ENCODE measurements around the gene COA5. TPM values are rescaled to one million over a fixed set of nuclear protein-coding genes. Genes with fewer than 3 reads are reported as not detected.

COA5 gene
- polyA plus RNA-seq, 1 of the 3 experiments (the other 2 are of a cell fraction): 40.3 TPM

DNA sequence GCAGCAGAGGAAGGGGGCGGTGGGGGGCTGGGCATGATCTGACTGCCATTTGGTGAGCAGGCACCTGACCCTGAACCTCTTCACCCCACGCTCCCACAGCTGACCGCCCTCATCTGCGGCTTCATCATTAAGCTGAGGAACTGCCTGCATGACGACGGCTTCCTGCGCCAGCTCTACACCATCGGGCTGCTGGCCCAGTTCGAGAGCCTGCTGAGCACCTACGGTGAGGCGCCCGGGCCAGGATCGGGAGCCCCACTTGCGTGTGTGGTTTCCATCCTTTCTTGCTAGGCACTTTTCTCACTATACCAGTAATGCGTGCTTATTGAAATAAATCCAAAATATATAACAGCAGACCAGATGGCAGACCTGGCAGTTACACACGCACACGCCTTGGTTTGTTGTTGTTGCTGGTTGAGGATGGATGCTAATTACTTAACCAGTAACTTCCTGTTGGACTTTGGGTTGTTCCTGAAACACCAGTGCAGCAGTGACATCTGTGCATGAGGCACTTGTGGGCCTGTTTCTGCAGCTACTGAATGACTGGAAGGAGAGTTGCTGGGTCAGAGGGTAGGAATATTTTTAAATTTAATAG, 43.7 kb downstream of the COA5 start:
- Histone ChIP-seq H3K79me2 (ENCODE audit: insufficient read depth) (no peaks in the 10 kb centered on the region), H3K27ac (ENCODE audit: low read depth in 2 of 2, low read length in 1 of 2) (no peak overlapping the region), H3K4me3 (ENCODE audit: low read depth in 2 of 2, low read length in 1 of 2) (no peak overlapping the region), H3K9me2 (no peaks in the 10 kb centered on the region), H2AFZ (ENCODE audit: low read depth) (no peak overlapping the region), H3K36me3 (replicated peaks in 1 of 2; ENCODE audit: control insufficient read depth in 1 of 2, insufficient read depth in 2 of 2, low read length in 1 of 2) (peaks cover 4 to 38% of the 10 kb centered on the region in 2 experiments), H4K20me1 (ENCODE audit: insufficient read depth) (no peaks in the 10 kb centered on the region), H3K4me2 (no peak overlapping the region), H3K9ac (no peak overlapping the region), H3K27me3 (ENCODE audit: insufficient read depth) (no peaks in the 10 kb centered on the region), H3F3A (replicated peaks; ENCODE audit: insufficient read depth) (peaks cover 7% of the 10 kb centered on the region), H3K9me3 (no peaks in the 10 kb centered on the region), H3K4me1 (ENCODE audit: control insufficient read depth in 1 of 2, insufficient read depth in 2 of 2, low read depth in 1 of 2, low read length in 1 of 2) (peaks cover 0 to 9% of the 10 kb centered on the region in 2 experiments; a peak in 1 of 4 replicates)
- WGBS (ENCODE audit: low lambda C conversion rate): 95% methylated on average over 15 of the region's 17 CpGs
- POLR2A ChIA-PET: no interaction called here
- CTCF ChIA-PET: no interaction called here
- DNase-seq: no peak
- TF ChIP-seq GATA2 (CRISPR knock-in tag; IDR thresholded peaks at IDR 0.05): no peak
- TF ChIP-seq SMC3 (IDR thresholded peaks at IDR 0.05; ENCODE audit: low read depth, low read length): no peak
- no peak for TF ChIP-seq JUND (IDR thresholded peaks at IDR 0.05)
- no peak for TF ChIP-seq FOXM1 (IDR thresholded peaks at IDR 0.05; ENCODE audit: low read depth)

DNA sequence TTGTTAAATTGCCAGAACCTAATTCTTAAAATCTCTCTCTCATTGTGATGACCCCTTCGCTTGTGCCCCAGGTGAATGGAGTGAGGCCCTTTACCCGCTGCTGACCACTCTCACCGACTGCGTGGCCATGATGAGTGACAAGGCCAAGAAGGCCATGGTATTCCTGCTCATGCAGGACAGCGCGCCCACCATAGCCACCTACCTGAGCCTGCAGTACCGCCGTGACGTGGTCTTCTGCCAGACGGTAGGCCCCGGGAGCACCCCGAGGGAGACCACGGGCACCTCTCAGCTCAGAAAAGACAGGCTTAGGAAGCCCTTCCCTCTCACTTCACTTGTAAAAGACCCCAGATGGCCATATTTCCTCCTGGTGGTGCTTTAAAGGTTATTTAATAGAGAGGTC, 44.9 kb downstream of the COA5 start:
- TF ChIP-seq MEF2A (IDR thresholded peaks at IDR 0.05; ENCODE audit: borderline replicate concordance, low read depth) (no peak), JUND (IDR thresholded peaks at IDR 0.05) (no peak), CHD2 (IDR thresholded peaks at IDR 0.05; ENCODE audit: low read length, partially characterized antibody) (no peak), GATA2 (CRISPR knock-in tag; IDR thresholded peaks at IDR 0.05) (no peak), SIN3A (IDR thresholded peaks at IDR 0.05; ENCODE audit: borderline replicate concordance, low read depth, low read length) (no peak), FOSL2 (IDR thresholded peaks at IDR 0.05; ENCODE audit: borderline replicate concordance, low read depth) (no peak), YY1 (IDR thresholded peaks at IDR 0.05; ENCODE audit: low read depth) (no peak), EZH2phosphoT487 (IDR thresholded peaks at IDR 0.05; ENCODE audit: borderline replicate concordance, low read depth) (no peak)
- TF ChIP-seq, protein P1, sequence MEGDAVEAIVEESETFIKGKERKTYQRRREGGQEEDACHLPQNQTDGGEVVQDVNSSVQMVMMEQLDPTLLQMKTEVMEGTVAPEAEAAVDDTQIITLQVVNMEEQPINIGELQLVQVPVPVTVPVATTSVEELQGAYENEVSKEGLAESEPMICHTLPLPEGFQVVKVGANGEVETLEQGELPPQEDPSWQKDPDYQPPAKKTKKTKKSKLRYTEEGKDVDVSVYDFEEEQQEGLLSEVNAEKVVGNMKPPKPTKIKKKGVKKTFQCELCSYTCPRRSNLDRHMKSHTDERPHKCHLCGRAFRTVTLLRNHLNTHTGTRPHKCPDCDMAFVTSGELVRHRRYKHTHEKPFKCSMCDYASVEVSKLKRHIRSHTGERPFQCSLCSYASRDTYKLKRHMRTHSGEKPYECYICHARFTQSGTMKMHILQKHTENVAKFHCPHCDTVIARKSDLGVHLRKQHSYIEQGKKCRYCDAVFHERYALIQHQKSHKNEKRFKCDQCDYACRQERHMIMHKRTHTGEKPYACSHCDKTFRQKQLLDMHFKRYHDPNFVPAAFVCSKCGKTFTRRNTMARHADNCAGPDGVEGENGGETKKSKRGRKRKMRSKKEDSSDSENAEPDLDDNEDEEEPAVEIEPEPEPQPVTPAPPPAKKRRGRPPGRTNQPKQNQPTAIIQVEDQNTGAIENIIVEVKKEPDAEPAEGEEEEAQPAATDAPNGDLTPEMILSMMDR (IDR thresholded peaks at IDR 0.05): no peak
- TF ChIP-seq, protein P2, sequence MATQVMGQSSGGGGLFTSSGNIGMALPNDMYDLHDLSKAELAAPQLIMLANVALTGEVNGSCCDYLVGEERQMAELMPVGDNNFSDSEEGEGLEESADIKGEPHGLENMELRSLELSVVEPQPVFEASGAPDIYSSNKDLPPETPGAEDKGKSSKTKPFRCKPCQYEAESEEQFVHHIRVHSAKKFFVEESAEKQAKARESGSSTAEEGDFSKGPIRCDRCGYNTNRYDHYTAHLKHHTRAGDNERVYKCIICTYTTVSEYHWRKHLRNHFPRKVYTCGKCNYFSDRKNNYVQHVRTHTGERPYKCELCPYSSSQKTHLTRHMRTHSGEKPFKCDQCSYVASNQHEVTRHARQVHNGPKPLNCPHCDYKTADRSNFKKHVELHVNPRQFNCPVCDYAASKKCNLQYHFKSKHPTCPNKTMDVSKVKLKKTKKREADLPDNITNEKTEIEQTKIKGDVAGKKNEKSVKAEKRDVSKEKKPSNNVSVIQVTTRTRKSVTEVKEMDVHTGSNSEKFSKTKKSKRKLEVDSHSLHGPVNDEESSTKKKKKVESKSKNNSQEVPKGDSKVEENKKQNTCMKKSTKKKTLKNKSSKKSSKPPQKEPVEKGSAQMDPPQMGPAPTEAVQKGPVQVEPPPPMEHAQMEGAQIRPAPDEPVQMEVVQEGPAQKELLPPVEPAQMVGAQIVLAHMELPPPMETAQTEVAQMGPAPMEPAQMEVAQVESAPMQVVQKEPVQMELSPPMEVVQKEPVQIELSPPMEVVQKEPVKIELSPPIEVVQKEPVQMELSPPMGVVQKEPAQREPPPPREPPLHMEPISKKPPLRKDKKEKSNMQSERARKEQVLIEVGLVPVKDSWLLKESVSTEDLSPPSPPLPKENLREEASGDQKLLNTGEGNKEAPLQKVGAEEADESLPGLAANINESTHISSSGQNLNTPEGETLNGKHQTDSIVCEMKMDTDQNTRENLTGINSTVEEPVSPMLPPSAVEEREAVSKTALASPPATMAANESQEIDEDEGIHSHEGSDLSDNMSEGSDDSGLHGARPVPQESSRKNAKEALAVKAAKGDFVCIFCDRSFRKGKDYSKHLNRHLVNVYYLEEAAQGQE (IDR thresholded peaks at IDR 0.05; ENCODE audit: low read depth, low read length): no peak
- TF ChIP-seq, protein P3, sequence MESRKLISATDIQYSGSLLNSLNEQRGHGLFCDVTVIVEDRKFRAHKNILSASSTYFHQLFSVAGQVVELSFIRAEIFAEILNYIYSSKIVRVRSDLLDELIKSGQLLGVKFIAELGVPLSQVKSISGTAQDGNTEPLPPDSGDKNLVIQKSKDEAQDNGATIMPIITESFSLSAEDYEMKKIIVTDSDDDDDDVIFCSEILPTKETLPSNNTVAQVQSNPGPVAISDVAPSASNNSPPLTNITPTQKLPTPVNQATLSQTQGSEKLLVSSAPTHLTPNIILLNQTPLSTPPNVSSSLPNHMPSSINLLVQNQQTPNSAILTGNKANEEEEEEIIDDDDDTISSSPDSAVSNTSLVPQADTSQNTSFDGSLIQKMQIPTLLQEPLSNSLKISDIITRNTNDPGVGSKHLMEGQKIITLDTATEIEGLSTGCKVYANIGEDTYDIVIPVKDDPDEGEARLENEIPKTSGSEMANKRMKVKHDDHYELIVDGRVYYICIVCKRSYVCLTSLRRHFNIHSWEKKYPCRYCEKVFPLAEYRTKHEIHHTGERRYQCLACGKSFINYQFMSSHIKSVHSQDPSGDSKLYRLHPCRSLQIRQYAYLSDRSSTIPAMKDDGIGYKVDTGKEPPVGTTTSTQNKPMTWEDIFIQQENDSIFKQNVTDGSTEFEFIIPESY (IDR thresholded peaks at IDR 0.05; ENCODE audit: borderline replicate concordance, low read depth): no peak
- TF ChIP-seq, protein P4, sequence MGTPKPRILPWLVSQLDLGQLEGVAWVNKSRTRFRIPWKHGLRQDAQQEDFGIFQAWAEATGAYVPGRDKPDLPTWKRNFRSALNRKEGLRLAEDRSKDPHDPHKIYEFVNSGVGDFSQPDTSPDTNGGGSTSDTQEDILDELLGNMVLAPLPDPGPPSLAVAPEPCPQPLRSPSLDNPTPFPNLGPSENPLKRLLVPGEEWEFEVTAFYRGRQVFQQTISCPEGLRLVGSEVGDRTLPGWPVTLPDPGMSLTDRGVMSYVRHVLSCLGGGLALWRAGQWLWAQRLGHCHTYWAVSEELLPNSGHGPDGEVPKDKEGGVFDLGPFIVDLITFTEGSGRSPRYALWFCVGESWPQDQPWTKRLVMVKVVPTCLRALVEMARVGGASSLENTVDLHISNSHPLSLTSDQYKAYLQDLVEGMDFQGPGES (IDR thresholded peaks at IDR 0.05; ENCODE audit: low read depth, low read length): no peak
- TF ChIP-seq, protein P5, sequence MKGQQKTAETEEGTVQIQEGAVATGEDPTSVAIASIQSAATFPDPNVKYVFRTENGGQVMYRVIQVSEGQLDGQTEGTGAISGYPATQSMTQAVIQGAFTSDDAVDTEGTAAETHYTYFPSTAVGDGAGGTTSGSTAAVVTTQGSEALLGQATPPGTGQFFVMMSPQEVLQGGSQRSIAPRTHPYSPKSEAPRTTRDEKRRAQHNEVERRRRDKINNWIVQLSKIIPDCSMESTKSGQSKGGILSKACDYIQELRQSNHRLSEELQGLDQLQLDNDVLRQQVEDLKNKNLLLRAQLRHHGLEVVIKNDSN (IDR thresholded peaks at IDR 0.05; ENCODE audit: borderline replicate concordance, low read depth): no peak
- TF ChIP-seq, protein P6, sequence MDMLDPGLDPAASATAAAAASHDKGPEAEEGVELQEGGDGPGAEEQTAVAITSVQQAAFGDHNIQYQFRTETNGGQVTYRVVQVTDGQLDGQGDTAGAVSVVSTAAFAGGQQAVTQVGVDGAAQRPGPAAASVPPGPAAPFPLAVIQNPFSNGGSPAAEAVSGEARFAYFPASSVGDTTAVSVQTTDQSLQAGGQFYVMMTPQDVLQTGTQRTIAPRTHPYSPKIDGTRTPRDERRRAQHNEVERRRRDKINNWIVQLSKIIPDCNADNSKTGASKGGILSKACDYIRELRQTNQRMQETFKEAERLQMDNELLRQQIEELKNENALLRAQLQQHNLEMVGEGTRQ (IDR thresholded peaks at IDR 0.05; ENCODE audit: borderline replicate concordance, low read depth, low read length): no peak
- H3K27me3 ChIP-seq (ENCODE audit: insufficient read depth): no peaks in the 10 kb centered on the region
- no peaks in the 10 kb centered on the region for H3K9me2 ChIP-seq
- no peaks in the 10 kb centered on the region for H3K9me3 ChIP-seq
- no peak overlapping the region for H2AFZ ChIP-seq (ENCODE audit: low read depth)
- ChIA-PET POLR2A (no interaction called here), CTCF (no interaction called here)
- no peak overlapping the region for H3K9ac ChIP-seq
- 94% methylated on average over 3 of the region's 13 CpGs for WGBS (ENCODE audit: low lambda C conversion rate)
- no peak overlapping the region for H3K27ac ChIP-seq (ENCODE audit: low read depth in 2 of 2, low read length in 1 of 2)
- no peaks in the 10 kb centered on the region for H3K79me2 ChIP-seq (ENCODE audit: insufficient read depth)
- no peak overlapping the region for H3K4me3 ChIP-seq (ENCODE audit: low read depth in 2 of 2, low read length in 1 of 2)
- peaks cover 0 to 9% of the 10 kb centered on the region in 2 experiments; a peak in 1 of 4 replicates for H3K4me1 ChIP-seq (ENCODE audit: control insufficient read depth in 1 of 2, insufficient read depth in 2 of 2, low read depth in 1 of 2, low read length in 1 of 2)
- H3K4me2 ChIP-seq: no peak overlapping the region
- H4K20me1 ChIP-seq (ENCODE audit: insufficient read depth): no peaks in the 10 kb centered on the region
- peaks cover 8 to 42% of the 10 kb centered on the region in 2 experiments for H3K36me3 ChIP-seq (replicated peaks in 1 of 2; ENCODE audit: control insufficient read depth in 1 of 2, insufficient read depth in 2 of 2, low read length in 1 of 2)
- H3F3A ChIP-seq (replicated peaks; ENCODE audit: insufficient read depth): peaks cover 8% of the 10 kb centered on the region
- no peak for DNase-seq
